GM15510 (cell line): ENCODE results near the gene NAA30.

Experiments
- POLR2A ChIP-seq: IDR thresholded peaks from 3 replicates; pipeline ENCODE4 v1.6.1; 2011; ENCODE audit warnings: borderline replicate concordance; ENCODE audit not compliant: insufficient read length; ENCODE audit errors: extremely low read depth

Gene NAA30

GRCh38 chr14:57420033-57420432 is 29.6 kb downstream of the NAA30 start:
- no peak for TF ChIP-seq POLR2A

- no peak for TF ChIP-seq POLR2A
These were observed 30.6 kb downstream of the NAA30 start for GRCh38 chr14:57420986-57421385.

GRCh38 chr14:57435923-57436322 is 45.5 kb downstream of the NAA30 start:
- no peak for TF ChIP-seq POLR2A

- no peak for TF ChIP-seq POLR2A
These were observed 71.5 kb downstream of the NAA30 start for GRCh38 chr14:57461777-57462320.

DNA sequence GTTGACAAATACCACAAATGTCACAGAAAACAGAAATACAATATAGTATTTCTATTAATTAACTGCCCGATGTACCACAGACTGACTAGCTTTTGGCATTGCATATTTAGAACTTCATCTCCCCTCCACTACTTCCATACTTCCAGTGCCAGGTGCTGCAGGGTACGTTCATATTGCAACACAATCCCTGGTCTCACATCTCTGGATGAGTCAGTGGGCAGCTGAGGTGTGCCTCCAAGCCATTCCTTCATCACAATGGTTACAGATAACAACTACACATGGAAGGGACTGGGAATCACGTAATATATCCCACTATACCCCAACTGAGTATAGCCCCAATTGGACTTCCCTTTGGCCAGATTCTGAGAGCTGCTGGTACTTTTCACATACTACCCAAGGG is 72.2 kb downstream of the NAA30 start:
- TF ChIP-seq POLR2A, result no peak

DNA sequence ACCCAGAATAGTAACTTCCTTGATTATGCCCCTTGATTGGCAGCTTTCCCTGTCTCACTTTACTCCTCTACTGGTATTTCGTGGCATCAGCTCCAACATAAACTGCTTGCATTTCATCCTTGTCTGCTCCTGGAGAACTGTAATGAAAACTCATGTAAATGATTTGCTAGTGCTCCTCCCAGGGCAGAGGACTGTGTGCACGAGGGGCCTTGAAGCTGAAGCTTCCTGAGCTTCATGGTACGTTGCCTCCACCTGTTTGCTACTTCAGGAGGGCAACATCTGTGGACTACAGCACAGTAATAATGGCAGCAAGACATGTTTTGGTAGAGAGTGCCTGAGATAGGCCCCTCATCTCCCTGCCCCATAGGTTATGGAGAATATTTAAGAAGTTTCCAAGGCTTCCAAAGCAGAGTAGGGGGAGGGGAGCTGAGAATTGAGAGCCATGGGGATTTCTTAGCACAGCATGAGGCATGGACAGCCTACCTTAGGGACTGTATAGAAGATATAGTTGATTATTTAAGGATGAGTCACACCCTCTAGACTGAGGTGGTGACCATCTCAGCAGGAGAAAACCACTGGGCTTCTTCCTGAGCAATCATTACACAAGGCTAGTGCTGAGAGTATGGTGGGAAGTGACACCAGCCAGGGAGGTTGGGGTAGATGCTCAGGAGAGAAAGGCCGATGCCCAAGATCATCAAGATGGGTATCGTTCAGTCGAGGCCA is 73.8 kb downstream of the NAA30 start:
- TF ChIP-seq POLR2A, result no peak
